Limb (tissue), 2 donors: ENCODE results near the gene RBPJ.

Source experiments
- DNase-seq, 2 donors: peaks; one replicate each; pipeline ENCODE4 v3.0.0-alpha.2; 2016; ENCODE audit errors: extremely low spot score in 2 of 2

Gene RBPJ

GRCh38 chr4:26413582-26413981 is 92.8 kb downstream of the RBPJ start:
- no peak for DNase-seq

GRCh38 chr4:26418107-26418506 is 97.3 kb downstream of the RBPJ start:
- no peak for DNase-seq

- no peak for DNase-seq
These were observed 98.0 kb downstream of the RBPJ start for GRCh38 chr4:26418850-26419249.

- no peak for DNase-seq
These were observed 99.6 kb downstream of the RBPJ start for GRCh38 chr4:26420438-26420837.

- no peak for DNase-seq
These were observed 100.1 kb downstream of the RBPJ start for GRCh38 chr4:26420913-26421312.

GRCh38 chr4:26424153-26424552 is 103.3 kb downstream of the RBPJ start:
- DNase-seq = no peak

GRCh38 chr4:26424838-26425237 is 104.0 kb downstream of the RBPJ start:
- DNase-seq = no peak

- DNase-seq = no peak
These were observed 105.1 kb downstream of the RBPJ start for GRCh38 chr4:26425953-26426352.

- DNase-seq = no peak
These were observed 106.1 kb downstream of the RBPJ start for GRCh38 chr4:26426892-26427291.

GRCh38 chr4:26429910-26430309 is 109.1 kb downstream of the RBPJ start:
- DNase-seq = no peak

- no peak for DNase-seq
These were observed 110.8 kb downstream of the RBPJ start for GRCh38 chr4:26431461-26432180.

- DNase-seq = no peak
These were observed 111.6 kb downstream of the RBPJ start for GRCh38 chr4:26432419-26432818.

- no peak for DNase-seq
These were observed 112.7 kb downstream of the RBPJ start for GRCh38 chr4:26433556-26433955.

- no peak for DNase-seq
These were observed 113.3 kb downstream of the RBPJ start for GRCh38 chr4:26434030-26434639.

- no peak for DNase-seq
These were observed 120.3 kb downstream of the RBPJ start for GRCh38 chr4:26441102-26441501.

- no peak for DNase-seq
These were observed 121.0 kb downstream of the RBPJ start for GRCh38 chr4:26441771-26442170.

GRCh38 chr4:26447378-26447777 is 126.6 kb downstream of the RBPJ start:
- DNase-seq = no peak

GRCh38 chr4:26450418-26450817 is 129.6 kb downstream of the RBPJ start:
- DNase-seq = no peak

GRCh38 chr4:26451597-26451996 is 130.8 kb downstream of the RBPJ start:
- no peak for DNase-seq

GRCh38 chr4:26452565-26453531 is 132.0 kb downstream of the RBPJ start:
- DNase-seq = no peak

GRCh38 chr4:26454961-26455360 is 134.1 kb downstream of the RBPJ start:
- no peak for DNase-seq

- DNase-seq = no peak
These were observed 134.8 kb downstream of the RBPJ start for GRCh38 chr4:26455571-26455970.
